GM13976 (cell line): ENCODE results near the gene NFASC.

Source experiments
- DNase-seq: peaks from one replicate; pipeline ENCODE4 v3.0.0; 2012; ENCODE audit warnings: low spot score
- CTCF ChIP-seq: IDR thresholded peaks from 2 replicates; pipeline ENCODE4 v1.5.1; 2012; ENCODE audit warnings: borderline replicate concordance, mild to moderate bottlenecking; ENCODE audit not compliant: insufficient read depth; ENCODE audit errors: extremely low read depth, missing control alignments, control extremely low read depth
- in situ Hi-C: fragments of 300-500 bp; cut with MboI; formaldehyde crosslinking; loops from one replicate; pipeline ENCODE4 v1.12.0; 2022; ENCODE audit warnings: low sequenced_read_pairs, mixed read lengths, inconsistent platforms; ENCODE audit not compliant: unreplicated experiment

The NFASC gene

GRCh38 chr1:204848579-204848978 lies 22.1 kb upstream of the NFASC start:
- DNase-seq: no peak
- in situ Hi-C loops: no loop called here
- TF ChIP-seq CTCF: no peak

- in situ Hi-C loops: no loop called here
- DNase-seq: no peak
- TF ChIP-seq CTCF: no peak
Observed at GRCh38 chr1:204852854-204853253, 17.8 kb upstream of the NFASC start.

GRCh38 chr1:204853436-204853835 lies 17.2 kb upstream of the NFASC start:
- TF ChIP-seq CTCF: no peak
- in situ Hi-C loops: no loop called here
- DNase-seq: no peak

DNA sequence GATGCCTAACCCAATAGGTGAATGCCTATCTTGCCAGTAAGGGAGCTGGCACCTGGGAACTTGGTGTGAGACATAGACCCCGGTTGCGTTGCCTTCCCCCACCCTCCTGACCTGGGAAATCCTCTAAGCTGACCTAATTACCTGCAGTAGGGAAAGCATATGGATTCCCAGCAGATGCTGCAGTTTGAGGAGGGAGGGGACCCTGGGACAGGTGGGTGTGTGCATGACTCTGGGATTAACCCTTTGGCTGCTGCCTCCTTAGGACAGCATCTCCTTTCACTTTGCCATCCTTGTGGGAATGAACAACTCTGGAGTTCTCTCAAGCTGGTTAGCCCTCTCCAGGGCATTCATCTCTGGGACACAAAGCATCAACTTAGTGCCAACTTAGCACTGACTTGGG lies 16.4 kb upstream of the NFASC start:
- no peak for TF ChIP-seq CTCF
- in situ Hi-C loops: no loop called here
- DNase-seq: no peak

DNA sequence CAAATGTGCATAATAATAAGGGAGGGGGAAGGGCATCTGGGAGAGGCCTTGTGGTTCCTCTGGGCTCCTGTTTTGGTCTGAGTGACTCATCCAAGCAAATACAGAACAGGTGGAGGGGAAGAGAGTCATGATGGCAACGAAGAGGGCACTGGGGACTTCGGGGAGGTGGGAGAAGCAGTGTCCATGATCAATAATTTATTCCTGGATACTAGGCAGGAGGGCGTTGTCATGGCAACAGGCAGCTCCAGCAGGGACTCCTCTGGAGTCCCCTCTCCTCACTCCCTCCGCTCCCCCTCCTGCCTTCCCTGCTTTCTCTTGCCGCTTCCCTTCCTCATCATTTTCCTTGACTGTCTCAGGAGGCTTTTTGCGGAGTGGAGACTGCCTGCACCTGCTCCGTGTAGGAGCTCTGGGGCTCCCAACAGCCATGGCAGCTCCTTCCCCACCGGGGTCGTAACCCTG lies 12.3 kb upstream of the NFASC start:
- no peak for TF ChIP-seq CTCF
- DNase-seq: no peak
- in situ Hi-C loops: no loop called here

DNA sequence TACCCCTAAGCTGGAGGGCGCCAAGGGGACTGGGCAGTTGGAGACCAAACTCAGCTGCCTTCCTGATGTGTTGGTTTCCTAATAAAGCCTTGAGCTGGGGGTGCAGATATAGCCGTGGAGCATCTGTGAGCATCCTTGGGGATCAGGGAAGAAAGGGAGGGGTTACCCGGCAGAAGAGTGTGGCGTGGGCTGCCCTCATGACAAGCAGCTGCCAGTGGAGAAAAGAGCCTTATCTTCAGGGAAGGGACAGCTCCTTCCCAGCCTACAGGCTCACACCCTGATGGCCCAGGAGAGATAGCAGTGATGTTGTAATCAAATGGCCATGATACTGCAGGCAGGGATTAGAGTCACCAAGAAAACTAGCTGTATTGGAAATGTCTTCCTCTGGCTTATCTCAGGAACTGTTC lies 10.8 kb upstream of the NFASC start:
- no peak for DNase-seq
- in situ Hi-C loops: no loop called here

More for the DNA sequence above, 10.8 kb upstream of the NFASC start:
- no peak for TF ChIP-seq CTCF
